Mesothelial cell of epicardium (in vitro differentiated cells): ENCODE results near the gene ABTB1. TPM values are rescaled to one million over a fixed set of nuclear protein-coding genes. Genes with fewer than 3 reads are reported as not detected.
A peak's percentile ranks its signal among the peaks of the same experiment; 100 is the strongest.
"Not testable (repeated sequence)": the region's sequence is repeated elsewhere in the genome, so short reads cannot be mapped to it uniquely, and the experiment has no call there.

Experiments used
- DNase-seq, 2 experiments: peaks; one replicate each; pipeline ENCODE4 v3.0.0; 2021; ENCODE audit warnings: low spot score in 2 of 2; ENCODE audit not compliant: unreplicated experiment in 2 of 2
- H3K27ac Mint-ChIP-seq: 2 replicates; pipeline ENCODE4 v1.8.0; 2021; ENCODE audit warnings: mixed read lengths
- H3K27me3 Mint-ChIP-seq: 2 replicates; pipeline ENCODE4 v1.8.0; 2021; ENCODE audit warnings: low read depth, mixed read lengths
- H3K36me3 Mint-ChIP-seq: 2 replicates; pipeline ENCODE4 v1.8.0; 2021; ENCODE audit warnings: mixed read lengths
- H3K4me1 Mint-ChIP-seq: 2 replicates; pipeline ENCODE4 v1.8.0; 2021; ENCODE audit warnings: mixed read lengths
- H3K4me3 Mint-ChIP-seq: 2 replicates; pipeline ENCODE4 v1.8.0; 2021; ENCODE audit warnings: mild to moderate bottlenecking, moderate library complexity, mixed read lengths
- H3K9me3 Mint-ChIP-seq: 2 replicates; pipeline ENCODE4 v1.8.0; 2021; ENCODE audit warnings: mixed read lengths
- total RNA-seq: library from RNA; stranded (reverse); gene quantifications from 3 replicates; pipeline ENCODE4 v1.2.1, GENCODE V29; 2021
- TF ChIP-seq, protein P1 (sequence below): fragments of 200-600 bp; sonication (generic); IDR thresholded peaks from one replicate; pipeline ENCODE4 v1.5.0; 2021; ENCODE audit warnings: antibody characterized with exemption; ENCODE audit not compliant: unreplicated experiment

ABTB1 gene
- total RNA-seq, 1 donor from 2014 or later: 15.9 TPM

GRCh38 chr3:127701280-127701911 is 28.6 kb downstream of the ABTB1 start:
- no peaks in the 10 kb centered on the region for H3K27me3 Mint-ChIP-seq
- no peak overlapping the region for H3K4me3 Mint-ChIP-seq
- peaks cover 11% of the 10 kb centered on the region for H3K4me1 Mint-ChIP-seq
- peaks cover 21% of the 10 kb centered on the region for H3K9me3 Mint-ChIP-seq
- no peaks in the 10 kb centered on the region for H3K36me3 Mint-ChIP-seq
- peak overlapping the region; percentile 59 for H3K27ac Mint-ChIP-seq
- TF ChIP-seq, protein P1, sequence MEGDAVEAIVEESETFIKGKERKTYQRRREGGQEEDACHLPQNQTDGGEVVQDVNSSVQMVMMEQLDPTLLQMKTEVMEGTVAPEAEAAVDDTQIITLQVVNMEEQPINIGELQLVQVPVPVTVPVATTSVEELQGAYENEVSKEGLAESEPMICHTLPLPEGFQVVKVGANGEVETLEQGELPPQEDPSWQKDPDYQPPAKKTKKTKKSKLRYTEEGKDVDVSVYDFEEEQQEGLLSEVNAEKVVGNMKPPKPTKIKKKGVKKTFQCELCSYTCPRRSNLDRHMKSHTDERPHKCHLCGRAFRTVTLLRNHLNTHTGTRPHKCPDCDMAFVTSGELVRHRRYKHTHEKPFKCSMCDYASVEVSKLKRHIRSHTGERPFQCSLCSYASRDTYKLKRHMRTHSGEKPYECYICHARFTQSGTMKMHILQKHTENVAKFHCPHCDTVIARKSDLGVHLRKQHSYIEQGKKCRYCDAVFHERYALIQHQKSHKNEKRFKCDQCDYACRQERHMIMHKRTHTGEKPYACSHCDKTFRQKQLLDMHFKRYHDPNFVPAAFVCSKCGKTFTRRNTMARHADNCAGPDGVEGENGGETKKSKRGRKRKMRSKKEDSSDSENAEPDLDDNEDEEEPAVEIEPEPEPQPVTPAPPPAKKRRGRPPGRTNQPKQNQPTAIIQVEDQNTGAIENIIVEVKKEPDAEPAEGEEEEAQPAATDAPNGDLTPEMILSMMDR: no peak
- no peak for DNase-seq

DNA sequence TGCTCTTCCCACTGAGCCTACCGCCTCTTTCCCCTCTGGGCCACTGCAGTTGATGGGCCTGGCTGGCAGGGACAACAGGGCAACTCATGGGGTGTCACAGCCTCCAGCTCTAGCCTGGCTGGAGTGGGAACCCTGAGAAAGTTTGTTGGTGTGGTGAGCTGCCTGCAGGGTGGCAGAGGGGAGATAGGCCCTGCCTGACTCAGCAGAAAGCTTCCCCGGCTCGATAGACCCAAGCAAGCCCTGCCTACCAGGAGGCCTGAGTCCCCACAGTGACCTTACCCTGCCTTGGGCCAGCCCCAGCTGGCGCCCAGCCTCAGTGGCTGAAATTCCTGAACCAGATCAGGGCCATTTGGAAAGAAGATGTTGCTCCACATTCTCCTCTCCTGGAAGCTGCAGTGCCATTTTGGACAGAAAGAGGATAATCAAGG is 29.4 kb downstream of the ABTB1 start:
- Mint-ChIP-seq H3K9me3 (peaks cover 21% of the 10 kb centered on the region), H3K4me3 (no peak overlapping the region), H3K27me3 (no peaks in the 10 kb centered on the region), H3K36me3 (no peaks in the 10 kb centered on the region), H3K27ac (no peak overlapping the region), H3K4me1 (peaks cover 7% of the 10 kb centered on the region)
- TF ChIP-seq, protein P1: no peak
- no peak for DNase-seq

GRCh38 chr3:127704840-127705239 is 32.1 kb downstream of the ABTB1 start:
- H3K27ac Mint-ChIP-seq, H3K4me3 Mint-ChIP-seq, H3K27me3 Mint-ChIP-seq, DNase-seq, H3K36me3 Mint-ChIP-seq, H3K4me1 Mint-ChIP-seq: not testable (repeated sequence)
- H3K9me3 Mint-ChIP-seq: peaks cover 21% of the 10 kb centered on the region

DNA sequence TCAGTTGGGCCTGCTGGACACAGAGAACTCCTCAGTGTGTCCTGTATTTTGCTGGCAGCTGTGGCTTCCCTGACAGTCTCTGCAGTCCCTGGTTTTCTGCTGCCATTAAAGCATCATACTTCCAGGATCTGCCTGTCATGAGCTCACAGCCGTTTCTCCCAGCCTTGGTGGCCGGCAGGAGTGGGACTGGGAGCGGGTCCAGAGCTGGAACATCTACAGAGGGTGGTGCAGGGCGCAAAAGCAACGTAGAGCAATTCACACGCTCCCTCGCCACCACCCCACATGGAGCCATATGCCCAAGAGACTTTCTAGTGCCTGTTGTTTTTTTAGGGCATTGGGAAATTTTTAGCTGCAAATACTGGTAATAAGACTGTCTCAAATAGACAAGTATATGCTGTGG is 33.6 kb downstream of the ABTB1 start:
- Mint-ChIP-seq H3K27me3 (peaks cover 3% of the 10 kb centered on the region), H3K9me3 (peaks cover 21% of the 10 kb centered on the region), H3K4me1 (peaks cover 5% of the 10 kb centered on the region), H3K36me3 (no peaks in the 10 kb centered on the region), H3K27ac (no peak overlapping the region), H3K4me3 (no peak overlapping the region)
- no peak for DNase-seq
- TF ChIP-seq, protein P1: no peak

- DNase-seq: no peak
- Mint-ChIP-seq H3K27me3 (peaks cover 3% of the 10 kb centered on the region), H3K9me3 (peaks cover 21% of the 10 kb centered on the region), H3K4me1 (peaks cover 5% of the 10 kb centered on the region), H3K4me3 (no peak overlapping the region), H3K27ac (no peak overlapping the region), H3K36me3 (no peaks in the 10 kb centered on the region)
- TF ChIP-seq, protein P1: no peak
Measured at GRCh38 chr3:127706785-127707351, 34.1 kb downstream of the ABTB1 start.

- Mint-ChIP-seq H3K4me3 (no peak overlapping the region), H3K36me3 (no peaks in the 10 kb centered on the region), H3K9me3 (peaks cover 21% of the 10 kb centered on the region), H3K4me1 (peaks cover 5% of the 10 kb centered on the region), H3K27ac (peak overlapping the region; percentile 7), H3K27me3 (peaks cover 3% of the 10 kb centered on the region)
- TF ChIP-seq, protein P1: no peak
- DNase-seq: no peak
Measured at GRCh38 chr3:127707851-127708411, 35.2 kb downstream of the ABTB1 start.
